ENCODE measurements around the gene CACNG8.
"Not testable (repeated sequence)": the region's sequence is repeated elsewhere in the genome, so short reads cannot be mapped to it uniquely, and the experiment has no call there.

CACNG8 gene

DNA sequence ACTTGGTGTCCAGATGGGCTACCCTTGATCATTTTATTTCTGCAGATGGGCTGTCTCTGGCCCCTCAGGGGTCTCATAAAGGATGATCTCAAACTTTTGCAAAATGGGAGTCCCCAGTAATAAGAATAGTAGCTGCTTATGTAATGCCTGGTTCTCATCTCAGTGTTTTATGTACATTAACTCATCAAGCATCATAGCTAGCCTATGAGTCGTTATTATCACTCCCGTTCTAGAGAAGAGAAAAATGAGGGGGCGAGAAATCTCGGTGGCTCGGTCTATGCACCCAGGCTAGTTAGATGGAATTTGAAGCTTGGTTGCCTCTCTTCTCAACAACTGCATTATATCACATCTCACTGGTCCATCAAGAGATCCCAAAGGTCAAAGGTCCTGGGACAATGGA lies 32.1 kb downstream of the CACNG8 start:
- no peak for DNase-seq

DNA sequence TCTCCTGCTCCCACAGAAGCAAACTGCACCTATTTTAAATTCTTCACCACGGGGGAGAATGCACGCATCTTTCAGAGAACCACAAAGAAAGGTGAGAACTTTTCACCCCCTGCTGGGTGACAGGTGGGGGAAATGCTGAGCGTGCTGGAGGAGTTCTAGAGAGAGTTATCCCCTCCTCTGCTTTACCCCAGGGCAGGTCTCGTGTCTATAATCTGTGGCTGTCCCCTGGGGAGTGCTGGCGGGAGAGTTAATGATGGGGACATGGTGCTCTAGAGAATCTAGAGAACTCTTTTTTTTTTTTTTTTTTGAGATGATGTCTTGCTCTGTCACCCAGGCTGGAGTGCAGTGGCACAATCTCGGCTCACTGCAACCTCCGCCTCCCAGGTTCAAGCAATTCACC lies 35.5 kb downstream of the CACNG8 start:
- DNase-seq: no peak

GRCh38 chr19:53999694-54000093 lies 37.0 kb downstream of the CACNG8 start:
- DNase-seq: no peak

GRCh38 chr19:54001496-54001895 lies 38.8 kb downstream of the CACNG8 start:
- no peak for DNase-seq

- no peak for DNase-seq
Observed at GRCh38 chr19:54002495-54003315, 40.0 kb downstream of the CACNG8 start.

- no peak for DNase-seq
Observed at GRCh38 chr19:54009440-54009839, 46.7 kb downstream of the CACNG8 start.

DNA sequence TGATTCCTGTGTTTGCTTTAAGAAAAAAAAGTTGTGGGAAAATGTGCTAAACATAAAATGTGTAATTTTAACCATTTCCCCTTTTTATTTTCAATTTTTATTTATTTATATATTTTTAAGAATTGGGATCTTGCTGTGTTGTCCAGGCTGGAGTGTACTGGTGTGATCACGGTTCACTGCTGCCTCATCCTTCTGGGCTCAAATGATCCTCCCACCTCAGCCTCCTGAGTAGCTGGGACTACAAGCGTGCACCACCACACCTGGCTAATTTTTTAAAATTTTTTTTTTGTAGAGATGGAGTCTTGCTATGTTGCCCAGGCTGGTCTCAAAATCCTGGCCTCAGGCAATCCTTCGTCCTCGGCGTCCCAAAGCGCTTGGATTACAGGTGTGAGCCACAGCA lies 47.7 kb downstream of the CACNG8 start:
- no peak for DNase-seq

DNA sequence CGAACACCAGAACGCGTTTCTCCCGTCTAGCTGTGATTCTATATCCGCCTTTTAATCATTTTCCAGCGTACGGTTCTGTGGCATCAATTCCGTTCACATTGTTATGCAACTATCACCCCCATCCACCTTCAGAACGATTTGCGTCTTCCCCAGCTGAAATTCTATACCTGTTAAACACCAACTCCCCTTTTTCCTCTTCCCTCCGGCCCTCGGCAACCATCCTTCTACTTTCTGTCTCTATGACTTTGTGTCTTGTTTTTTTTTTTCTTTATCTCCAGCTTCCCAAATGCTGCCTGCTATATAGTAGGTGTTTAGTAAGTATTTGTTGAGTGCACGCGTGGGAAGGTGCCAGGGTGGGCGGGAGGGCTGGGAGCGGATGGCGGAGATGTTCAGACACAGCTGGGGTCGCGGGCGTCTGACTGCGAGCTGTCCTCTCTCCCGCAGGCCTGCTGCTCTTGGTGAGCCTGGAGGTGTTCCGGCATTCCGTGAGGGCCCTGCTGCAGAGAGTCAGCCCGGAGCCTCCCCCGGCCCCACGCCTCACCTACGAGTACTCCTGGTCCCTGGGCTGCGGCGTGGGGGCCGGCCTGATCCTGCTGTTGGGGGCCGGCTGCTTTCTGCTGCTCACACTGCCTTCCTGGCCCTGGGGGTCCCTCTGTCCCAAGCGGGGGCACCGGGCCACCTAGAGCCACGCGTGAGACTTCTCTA lies 48.9 kb downstream of the CACNG8 start:
- DNase-seq: no peak

GRCh38 chr19:54013866-54014265 lies 51.1 kb downstream of the CACNG8 start:
- DNase-seq: no peak

DNA sequence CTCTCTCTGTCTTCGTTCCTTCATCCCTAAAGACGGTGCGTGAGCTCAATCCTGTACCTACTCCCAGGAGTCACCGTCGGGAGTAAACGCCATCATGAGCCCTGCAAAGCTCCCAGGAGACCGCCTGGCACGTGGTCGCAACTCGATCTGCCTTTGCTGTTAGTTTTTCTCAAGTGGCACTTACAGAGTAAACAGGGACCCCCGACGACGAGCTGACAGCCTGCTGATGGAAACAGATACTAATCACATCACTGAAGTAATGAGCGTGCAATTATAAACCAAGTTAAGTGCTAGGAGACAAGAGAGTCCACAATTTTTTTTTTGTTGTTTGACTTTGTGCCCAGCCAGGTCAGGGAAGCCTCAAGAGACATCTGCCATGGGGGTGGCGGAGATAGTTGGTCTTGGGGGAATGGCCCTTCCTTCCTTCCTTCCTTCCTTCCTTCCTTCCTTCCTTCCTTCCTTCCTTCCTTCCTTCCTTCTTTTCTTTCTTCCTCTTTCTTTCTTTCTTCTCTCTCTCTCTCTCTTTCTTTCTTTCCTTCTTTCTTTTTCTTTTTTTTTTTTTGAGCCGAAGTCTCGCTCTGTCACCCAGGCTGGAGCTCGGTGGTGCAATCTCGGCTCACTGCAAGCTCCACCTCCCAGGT lies 52.3 kb downstream of the CACNG8 start:
- peak; percentile 72 for DNase-seq

- no peak for DNase-seq
Observed at GRCh38 chr19:54017261-54017660, 54.5 kb downstream of the CACNG8 start.

GRCh38 chr19:54021363-54021762 lies 58.6 kb downstream of the CACNG8 start:
- no peak for DNase-seq

DNA sequence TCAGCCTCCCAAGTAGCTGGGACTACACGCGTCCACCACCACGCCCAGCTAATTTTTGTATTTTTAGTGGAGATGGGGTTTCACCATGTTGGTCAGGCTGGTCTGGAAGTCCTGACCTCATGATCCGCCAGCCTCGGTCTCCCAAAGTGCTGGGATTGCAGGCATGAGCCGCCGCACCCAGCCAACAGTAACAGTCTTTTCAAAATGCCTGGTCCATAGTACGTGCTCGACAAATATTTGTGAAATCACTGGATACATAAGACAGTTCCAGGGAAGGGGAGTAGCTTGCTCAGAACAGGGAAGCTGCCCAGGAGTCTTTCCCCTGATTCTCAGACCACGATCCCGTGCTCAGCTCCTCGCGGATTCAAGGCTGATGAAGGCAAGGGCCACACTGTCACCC lies 59.2 kb downstream of the CACNG8 start:
- no peak for DNase-seq

DNA sequence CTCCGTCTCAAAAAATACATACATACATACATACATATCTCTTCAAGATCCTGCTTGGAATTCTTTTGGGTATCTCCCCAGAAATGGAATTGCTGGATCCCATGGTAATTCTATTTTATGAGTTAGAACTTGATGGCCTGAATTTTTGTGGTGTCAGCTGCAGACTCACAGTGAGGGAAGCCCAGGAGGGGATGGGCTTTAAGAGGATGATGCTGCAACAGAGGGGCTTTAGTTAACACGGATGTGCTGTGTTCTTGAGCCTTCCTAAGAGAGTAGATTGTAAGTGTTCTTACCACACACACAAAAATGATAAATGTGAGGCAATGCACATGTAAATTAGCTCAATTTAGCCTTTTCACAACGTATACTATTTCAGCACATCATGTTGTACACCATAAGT lies 60.5 kb downstream of the CACNG8 start:
- DNase-seq: no peak

- DNase-seq: no peak
Observed at GRCh38 chr19:54024660-54025059, 61.9 kb downstream of the CACNG8 start.

GRCh38 chr19:54026656-54027055 lies 63.9 kb downstream of the CACNG8 start:
- DNase-seq: no peak

- DNase-seq: no peak
Observed at GRCh38 chr19:54029301-54029700, 66.6 kb downstream of the CACNG8 start.

- peak; percentile 42 for DNase-seq
Observed at GRCh38 chr19:54029930-54030490, 67.3 kb downstream of the CACNG8 start.

DNA sequence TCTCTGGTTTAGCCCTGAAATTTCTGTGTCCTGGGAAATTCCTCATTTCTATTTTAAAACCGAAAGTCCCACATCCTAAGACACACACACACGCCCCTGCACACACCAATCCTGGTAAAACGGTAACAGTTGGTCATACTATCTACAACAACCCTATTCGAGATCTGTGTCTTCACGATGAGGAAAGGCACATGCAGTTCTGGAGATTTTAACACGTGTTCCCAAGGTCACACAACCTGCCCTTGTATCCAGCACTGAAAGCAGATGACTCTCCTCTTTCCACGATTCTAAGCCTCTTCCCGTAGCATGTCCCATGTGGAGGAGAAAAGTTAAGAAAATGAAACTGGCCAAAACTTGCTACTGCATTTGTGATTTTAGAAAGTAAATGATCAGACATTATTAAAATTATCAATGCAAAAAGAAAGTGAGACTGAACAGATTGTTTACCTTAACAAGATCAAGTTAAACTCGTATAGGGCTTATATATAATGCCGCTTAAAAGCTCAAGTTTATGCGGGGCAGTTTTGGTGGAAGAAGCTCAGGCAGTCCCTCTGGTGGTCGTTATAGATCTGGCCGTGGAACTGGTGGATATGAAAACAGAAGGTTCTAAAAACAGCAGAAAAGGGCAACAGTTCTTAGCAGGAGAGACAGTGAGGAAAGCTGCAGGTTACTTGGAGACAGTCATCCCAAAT lies 68.3 kb downstream of the CACNG8 start:
- DNase-seq: no peak

GRCh38 chr19:54035215-54036178 lies 72.8 kb downstream of the CACNG8 start:
- DNase-seq: peak; percentile 7

GRCh38 chr19:54036542-54036941 lies 73.8 kb downstream of the CACNG8 start:
- not testable (repeated sequence) for DNase-seq

Measured in NCI-H2171 treated with DMSO at 0.1 percent for 48 hours (cell line).